Measurements from ENCODE around the gene CHAC2.
"Not testable (repeated sequence)": the region's sequence is repeated elsewhere in the genome, so short reads cannot be mapped to it uniquely, and the experiment has no call there.

CHAC2 gene

DNA sequence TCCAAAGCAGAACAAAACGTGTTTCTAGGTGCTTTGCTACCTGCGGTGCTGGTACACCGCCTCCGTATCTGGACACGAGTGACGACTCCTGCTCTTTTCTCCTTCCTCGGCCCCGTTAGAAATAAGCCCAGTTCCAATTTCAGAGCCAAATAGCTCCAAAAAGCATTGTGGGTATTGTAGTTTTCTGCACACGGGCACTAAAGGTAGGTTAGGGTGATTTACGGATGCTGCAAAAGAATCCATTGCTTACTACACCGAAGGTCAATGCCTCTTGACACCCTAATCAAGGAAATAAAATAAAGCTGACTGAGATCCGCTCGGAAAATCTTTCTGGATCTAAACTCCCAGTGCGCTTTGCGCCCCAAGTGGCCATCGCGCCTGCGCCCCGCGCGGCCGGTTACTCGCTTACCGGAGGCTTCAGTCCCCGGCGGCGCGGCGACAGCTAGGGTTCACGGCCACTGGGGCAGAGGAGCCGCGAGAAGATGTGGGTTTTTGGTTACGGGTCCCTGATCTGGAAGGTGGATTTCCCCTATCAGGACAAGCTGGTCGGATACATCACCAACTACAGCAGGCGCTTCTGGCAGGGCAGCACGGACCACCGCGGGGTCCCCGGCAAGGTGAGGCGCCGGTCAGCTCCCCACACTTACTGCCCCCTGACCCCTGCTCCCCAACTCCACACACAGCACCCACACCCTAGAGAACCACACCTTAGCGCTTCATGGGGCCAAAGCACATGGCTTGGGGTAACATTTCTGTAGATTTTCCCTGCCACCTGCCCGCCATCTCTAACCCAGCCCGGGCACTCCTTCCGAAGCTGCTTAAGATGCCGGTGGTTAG, at the start of gene CHAC2:
Gene CHAC2 (plus strand): TSS at position 400 of the 837 bp plus-strand sequence. CDS start 83 bp downstream, at position 483.
- DNase-seq (ENCODE audit: low spot score): peak; percentile 89

DNA sequence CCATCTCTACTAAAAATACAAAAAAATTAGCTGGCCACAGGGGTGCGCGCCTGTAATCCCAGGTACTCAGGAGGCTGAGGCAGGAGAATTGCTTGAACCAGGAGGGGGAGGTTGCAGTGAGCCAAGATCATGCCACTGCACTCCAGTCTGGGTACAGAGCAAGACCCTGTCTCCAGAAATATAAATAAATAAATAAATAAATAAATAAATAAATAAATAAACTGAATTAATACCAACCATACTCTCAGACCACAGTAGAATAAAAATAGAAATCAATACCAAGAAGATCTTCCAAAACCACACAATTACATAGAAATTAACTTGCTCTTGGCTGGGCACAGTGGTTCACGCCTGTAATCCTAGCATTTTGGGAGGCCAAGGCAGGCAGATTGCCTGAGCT, 46.7 kb upstream of the CHAC2 start:
- not testable (repeated sequence) for DNase-seq (ENCODE audit: low spot score)

DNA sequence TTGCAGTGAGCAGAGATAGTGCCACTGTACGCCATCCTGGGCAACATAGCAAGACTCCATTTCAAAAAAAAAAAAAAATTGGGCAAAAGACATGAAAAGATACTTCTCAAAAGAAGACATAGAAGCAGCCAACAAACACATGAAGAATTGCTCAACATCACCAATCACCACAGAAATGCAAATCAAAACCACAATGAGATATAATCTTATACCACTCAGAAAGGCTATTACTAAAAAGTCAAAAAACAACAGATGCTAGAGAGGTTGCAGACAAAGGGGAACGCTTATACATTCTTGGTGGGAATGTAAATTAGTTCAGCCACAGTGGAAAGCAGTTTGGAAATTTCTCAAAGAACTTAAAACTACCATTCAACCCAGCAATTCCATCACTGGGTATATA, 43.1 kb upstream of the CHAC2 start:
- DNase-seq (ENCODE audit: low spot score): no peak

DNA sequence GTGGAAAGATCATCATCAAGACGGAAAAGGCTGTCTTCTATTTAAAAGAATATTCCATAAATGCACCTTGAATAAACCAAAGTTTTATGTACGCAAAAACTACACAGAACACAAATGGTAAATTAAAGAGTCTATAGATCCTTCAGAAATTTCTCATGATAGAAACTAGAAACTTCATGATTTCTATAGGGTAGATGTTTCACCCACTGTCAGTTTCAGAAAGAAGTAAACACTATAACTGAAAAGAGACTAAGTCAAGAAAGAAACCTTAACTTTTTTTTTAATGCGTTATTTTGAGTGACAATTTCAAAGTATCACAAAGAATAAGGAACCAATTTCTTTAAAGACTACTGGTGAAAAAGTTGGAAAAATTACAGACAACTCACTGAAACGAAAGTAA, 41.9 kb upstream of the CHAC2 start:
- DNase-seq (ENCODE audit: low spot score): no peak

DNA sequence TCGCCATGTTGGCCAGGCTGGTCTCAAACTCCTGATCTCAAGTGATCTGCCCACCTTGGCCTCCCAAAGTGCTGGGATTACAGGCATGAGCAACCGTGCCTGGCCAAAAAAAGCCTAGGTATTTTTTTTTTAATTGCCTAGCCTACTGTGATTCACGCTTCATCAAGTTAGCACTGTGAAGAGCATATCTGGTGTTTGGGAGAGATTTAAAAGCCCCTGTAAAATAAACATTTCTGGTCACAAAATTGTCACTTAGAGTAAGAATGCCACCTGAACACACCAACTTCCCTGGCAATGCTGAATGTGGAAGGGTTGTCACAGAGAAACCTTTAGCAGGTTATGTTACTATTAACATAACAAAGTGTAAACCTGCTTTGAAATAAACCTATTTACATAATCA, 39.7 kb upstream of the CHAC2 start:
- no peak for DNase-seq (ENCODE audit: low spot score)

DNA sequence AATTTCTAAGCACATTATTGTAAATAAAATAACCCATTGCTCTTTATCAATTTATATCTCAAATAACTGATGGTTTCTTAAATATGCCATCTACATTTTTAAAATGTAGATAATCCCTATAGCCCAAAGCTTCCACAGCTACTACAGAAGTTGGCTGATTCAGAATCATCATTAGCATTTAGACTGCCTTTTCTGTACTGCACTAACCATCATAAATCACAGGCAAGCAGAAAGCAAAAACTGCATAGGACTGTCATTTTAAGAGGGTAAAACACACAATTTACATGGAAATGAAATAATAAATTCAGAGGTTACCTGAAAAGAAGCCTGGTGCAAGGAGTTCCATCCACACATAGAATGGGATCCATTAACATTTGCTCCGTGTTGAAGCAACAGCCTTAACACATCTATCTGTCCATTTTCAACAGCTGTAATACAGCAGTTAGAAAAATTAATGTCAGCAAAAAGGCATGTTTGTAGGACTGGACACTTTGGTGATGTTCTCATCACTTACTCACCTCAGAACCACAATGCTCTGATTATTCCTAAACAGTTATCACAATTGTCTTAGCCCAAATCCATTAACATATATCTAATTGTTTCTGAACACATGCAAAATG, 38.4 kb upstream of the CHAC2 start:
- no peak for DNase-seq (ENCODE audit: low spot score)

DNA sequence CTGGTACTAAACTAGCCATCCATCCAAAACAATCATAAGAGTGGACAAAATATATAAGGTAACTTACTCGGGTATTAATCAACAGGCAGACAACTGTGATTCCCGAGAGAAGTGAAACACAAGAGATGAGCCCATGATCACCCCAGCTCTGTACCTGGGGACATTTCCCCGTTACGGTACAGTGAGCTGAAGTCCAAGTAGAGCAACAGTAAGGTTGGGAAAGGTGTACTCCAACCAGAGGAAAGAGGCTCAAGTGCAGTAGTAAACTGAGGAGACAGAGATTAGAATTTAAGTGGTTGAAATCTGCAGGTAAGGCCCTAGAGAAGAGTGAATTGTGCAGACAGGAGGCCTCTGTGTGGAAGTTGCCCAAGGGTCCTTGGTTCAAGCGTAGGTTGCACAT, 30.5 kb upstream of the CHAC2 start:
- DNase-seq (ENCODE audit: low spot score): no peak

DNA sequence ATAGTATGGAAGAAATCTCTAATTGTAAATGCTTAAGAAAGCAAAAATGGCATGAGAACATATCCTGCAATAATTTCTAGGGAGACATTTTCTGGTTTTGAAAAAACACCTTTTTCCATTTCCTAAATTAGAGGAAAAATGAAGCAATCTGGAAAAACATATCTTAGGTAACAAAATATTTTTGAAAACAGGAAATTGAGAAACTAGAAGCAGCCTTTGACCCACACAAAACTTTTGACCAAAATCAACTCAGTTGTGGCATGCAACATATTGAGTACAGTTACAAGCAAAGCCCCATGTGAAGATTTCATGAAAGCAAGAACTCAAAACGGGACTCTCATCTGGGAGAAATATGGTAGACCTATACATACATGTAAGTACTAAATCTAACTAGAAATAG, 28.6 kb upstream of the CHAC2 start:
- no peak for DNase-seq (ENCODE audit: low spot score)

DNA sequence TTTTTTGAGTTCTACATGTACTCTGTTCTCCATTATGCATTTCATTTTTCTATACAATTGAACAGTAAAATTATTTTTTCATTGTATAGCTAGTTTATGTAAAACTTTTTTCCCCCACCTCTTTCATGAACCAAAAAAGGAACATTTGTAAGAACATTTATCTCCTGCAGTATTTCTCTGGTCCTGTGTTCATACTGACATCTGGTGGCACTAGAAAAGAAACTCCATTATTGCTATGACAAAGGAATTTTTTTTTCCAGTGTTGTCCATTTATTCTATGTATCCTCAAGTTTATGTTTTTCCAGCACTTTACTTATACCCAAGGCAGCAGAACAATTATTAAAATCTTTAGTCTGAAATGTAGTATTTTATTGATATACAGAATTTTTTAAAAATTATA, 27.4 kb upstream of the CHAC2 start:
- DNase-seq (ENCODE audit: low spot score): peak; percentile 10

DNA sequence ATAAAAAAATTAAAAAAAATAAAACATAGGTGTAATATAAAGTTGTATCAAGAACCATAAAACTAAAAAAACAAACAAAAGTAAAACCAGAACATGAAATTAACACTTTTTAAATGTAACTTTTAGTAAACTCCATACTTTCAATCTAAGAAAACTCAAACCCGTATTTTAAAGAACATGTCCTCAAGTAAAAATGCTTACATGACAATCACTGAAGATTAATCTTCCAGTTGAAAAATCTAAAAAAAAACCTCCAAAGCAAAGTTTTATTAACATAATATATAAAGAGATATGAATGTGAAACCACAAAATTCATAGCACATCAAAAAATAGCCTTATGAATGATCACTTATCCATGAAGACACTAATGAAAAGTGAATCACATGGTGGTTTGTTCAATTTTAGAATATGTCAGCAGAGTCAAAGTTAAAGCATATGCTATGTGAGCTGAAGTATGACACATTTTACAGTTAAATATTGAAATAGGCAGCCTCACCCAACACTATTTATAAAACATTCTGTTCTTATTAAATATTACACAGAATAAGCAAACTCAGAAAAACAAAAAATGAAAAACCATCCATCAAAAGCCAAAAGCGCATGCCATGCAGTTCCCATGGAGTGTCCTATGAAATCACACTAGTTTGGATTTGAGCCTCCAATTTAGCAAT, 23.1 kb upstream of the CHAC2 start:
- no peak for DNase-seq (ENCODE audit: low spot score)

DNA sequence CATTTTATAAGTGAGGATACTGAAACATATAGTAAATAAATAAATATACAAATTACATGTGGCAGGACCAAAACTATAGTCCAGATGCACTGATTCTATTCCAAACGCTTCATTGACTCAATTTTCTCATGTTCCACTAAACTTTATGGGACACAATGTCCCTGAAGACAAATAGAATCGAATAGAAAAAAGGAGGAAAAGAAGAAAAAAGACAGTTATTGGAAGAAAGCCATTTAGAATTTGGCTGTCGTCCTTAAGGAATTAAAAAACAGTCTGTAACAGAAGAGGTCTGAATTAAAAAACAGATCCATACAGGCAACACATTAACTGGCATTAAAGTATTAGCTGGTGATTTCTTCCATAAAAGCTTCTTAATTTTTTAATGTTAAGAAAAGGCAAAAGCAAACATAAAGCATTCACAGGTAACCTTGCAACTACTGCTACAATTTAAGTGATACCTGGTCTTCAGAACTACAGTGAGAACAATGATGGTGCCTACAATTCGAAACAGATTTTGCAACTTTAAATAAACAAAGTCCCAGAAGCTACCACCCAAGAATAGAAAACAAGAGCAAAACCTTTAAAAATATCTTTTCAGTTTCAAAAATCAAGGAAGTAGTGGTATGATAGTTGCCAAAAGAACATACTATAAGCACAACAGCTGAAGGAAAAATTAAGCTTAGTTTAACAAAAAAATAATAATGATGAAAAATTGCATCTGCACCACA, 17.4 kb upstream of the CHAC2 start:
- no peak for DNase-seq (ENCODE audit: low spot score)

DNA sequence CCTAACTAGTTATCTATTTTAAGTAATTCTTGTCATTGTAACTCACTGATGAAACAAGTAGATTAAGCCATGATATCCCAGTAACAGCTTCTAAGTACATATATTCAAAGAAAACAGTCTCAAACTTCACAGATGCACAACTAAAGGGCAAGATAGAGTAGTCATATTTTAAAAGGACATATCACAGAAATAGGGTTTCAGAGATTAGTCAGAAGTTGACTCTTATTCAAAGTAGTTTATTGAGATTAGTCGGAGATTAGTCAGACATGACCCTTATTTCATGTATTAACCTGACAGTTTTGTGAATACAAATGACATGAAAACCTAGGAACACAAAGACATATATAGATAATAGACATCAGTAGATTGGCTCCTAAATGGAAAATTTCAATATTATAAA, 15.9 kb upstream of the CHAC2 start:
- DNase-seq (ENCODE audit: low spot score): peak; percentile 11

DNA sequence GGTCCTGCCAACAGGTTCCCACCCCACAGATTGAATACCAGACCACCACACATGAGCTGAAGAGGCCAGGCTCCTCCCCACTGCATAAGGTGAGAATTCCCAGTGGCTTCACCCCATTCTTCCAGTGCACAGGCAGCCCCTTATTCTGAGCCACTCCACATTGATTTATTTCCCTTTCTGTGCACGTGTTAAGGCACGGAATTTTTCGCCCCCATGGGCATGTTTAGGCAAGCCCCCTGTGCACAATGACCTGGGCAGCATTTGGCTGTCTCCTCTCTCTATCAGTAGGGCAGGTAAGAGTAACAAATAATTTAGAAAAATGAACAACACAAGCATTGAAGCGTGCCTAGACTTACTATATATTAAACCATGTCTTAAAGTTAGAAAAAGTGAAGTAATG, 15.2 kb upstream of the CHAC2 start:
- DNase-seq (ENCODE audit: low spot score): no peak

DNA sequence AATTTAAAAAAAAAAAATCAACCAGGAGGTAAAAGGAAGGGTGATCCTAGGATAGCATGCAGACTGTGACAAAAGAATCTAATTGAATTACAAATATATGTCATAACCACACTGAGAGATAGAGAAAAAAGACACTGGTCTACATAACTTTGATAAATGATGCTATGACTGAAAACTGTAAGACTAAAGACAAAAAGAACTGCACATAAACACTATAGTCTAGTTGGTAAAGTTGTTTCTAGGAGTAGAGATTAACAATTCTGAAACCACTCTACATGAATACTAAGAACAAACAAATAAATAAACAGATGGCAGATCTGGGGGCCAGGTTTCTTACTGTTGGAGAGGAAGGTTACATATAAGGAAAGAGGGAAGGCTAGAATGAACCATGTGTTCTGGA, 14.6 kb upstream of the CHAC2 start:
- no peak for DNase-seq (ENCODE audit: low spot score)

DNA sequence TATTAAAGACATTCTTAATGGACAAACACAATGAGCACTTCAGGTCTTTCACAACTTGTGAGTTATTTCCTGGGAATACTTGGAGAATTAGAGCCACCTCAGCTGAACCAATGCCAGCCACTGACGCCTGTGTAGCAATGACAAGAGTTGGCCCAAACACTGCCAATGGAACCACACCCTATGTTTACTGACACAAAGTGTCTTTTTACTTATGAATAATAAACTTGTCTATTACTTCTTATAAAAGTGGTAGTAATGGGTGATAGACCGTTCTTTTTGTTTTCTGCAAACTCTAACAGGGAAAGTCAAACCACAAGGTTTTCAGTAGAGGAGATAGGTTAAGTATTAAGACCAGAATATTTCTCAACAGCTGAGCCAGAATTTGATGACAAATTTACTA, 12.5 kb upstream of the CHAC2 start:
- no peak for DNase-seq (ENCODE audit: low spot score)

DNA sequence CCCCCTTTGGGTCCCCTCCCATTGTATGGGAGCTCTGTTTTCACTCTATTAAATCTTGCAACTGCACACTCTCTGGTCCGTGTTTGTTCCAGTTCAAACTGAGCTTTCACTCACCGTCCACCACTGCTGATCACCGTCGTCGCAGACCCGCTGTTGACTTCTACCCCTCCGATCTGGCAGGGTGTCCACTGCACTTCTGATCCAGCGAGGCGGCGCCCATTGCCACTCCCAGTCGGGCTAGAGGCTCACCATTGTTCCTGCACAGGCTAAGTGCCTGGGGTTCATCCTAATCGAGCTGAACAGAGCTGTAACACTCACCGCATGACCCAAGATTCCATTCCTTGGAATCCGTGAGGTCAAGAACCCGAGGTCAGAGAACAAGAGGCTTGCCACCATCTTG, 11.0 kb upstream of the CHAC2 start:
- no peak for DNase-seq (ENCODE audit: low spot score)

DNA sequence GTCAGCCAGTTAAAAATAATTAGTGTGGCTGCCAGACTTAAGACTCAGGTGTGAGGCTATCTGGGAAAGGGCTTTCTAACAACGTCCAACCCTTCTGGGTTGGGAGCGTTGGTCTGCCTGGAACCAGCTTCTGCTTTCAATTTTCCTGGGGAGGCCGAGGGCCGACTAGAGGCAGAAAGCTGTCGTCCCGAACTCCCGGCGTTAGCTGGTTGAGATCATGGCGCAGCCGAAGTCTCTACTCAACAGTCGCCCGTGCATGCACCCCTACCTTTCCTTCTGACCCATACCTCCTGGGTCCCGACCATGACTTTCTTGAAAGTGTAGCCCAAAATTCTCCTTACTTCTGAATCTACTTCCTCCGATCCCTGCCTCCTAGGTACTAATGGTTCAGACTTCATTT, 10.4 kb upstream of the CHAC2 start:
- DNase-seq (ENCODE audit: low spot score): not testable (repeated sequence)

DNA sequence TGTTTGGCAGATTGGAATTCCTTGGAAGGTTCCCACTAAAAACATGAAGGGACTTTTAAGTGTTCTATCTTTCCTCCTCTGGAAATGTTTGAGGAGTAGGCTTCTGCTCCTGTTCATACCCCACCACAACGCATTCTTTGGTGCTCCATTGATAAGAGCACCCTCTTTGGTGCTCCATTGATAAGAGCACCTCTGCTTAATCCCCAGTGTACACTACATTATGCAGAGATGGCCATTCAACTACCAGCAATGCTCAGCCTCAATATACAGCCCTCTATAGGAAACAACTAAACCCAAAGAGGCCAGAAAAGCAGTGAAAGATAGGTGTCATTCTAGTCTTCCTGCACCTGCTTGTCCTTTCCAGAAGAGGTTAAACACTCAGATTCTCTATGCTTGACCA, 1.8 kb upstream of the CHAC2 start:
- DNase-seq (ENCODE audit: low spot score): no peak

DNA sequence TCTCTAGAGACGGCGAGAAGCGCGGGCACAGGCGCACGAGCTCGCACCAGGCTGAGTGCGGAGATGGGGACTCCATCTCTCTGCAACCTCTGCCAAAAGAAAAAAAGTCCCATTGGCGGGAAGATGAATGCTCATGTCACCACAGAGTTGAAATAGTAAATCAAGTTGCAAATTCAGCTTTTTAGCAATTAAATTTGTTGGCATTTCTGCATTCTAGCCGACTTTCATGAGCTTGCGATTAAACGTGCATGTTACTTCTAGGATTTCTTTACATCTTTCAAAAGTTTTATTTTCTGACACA, 588 bp downstream of the CHAC2 start:
- no peak for DNase-seq (ENCODE audit: low spot score)

DNA sequence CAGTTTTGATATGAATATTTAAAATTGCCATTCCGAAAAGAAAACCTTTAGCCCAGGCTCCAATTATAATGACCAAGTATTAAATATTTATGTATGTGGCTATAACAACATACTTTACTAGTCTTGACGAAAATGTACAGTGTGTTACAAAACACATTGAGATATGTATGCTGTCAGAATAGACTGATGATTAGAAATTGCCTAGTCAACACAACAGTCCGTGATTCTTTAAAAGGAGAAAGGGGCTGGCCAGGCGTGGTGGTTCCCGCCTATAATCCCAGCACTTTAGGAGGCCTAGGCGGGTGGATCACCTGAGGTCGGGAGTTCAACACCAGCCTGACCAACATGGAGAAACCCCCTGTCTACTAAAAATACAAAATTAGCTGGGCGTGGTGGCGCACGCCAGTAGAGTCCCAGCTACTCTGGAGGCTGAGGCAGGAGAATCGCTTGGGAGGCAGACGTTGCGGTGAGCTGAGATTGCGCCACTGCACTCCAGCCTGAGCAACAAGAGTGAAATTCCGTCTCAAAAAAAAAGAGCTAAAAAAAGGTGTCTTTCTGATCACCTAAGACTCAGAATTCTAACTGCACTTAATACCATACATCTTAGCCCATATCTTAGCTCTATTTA, 1.8 kb downstream of the CHAC2 start:
- no peak for DNase-seq (ENCODE audit: low spot score)

DNA sequence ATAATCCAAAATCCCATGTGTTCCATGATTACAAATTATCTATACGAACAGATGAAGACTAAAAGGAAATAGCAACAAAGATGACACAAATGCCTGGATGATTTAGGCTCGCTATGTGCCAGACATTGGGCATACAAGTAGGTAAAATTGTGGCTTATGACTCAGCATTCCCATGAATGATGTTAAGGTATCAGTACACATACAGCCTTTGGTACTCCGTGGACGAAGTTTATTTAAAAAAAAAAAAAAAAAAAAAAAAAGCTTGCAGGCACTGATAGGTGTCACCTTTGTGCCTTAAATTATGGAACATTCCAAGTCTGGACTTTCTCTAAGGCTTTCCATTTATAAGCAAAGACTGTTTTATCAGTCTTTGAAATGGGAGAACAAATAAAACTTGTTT, 2.7 kb downstream of the CHAC2 start:
- DNase-seq (ENCODE audit: low spot score): no peak

DNA sequence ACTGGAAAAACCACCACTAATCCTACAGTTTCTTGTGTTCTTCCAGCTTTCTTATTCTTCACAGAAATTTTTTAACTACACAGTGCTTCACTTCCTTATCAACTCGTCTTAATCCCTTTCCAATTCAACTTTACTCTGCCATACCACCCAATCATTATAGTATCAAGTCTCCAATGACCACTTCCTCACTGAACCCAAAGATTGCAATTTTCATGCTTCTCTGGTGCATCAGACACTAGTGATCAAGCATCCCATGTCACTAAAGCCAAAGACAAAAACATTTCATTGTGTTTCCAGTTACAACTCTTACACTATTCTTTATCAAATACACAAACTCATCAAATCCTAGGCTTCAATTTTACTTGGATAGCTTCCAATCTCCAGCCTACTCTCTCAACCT, 9.5 kb downstream of the CHAC2 start:
- no peak for DNase-seq (ENCODE audit: low spot score)

Measured in AG08396 (cell line).